ENCODE data around the gene CARD19.

CARD19 gene

DNA sequence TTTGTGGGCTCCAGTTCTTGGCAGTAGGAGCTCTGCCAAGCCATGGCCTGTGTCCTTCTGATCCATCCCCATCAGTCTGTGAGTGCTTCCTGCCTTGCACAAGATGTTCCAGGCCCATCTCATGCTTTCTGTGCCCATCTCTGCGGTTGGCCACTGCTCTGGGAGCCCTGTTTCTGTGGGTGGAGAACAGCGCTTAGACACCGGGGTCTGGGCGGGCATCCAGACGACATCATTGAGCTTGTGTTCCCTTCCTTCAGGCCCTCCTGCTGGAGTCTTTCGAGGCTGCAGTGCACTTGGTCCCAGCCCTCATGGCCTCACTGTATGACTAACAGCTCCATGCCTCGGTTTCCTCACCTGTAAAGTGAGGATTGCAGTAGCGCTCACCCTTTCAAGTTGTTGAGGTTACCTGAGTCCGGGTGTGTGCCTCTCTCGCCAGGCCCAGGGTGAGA, 14.9 kb upstream of the CARD19 start:
- ChIA-PET POLR2A (ENCODE audit: low non-redundant PET) (no interaction called here), CTCF (interaction anchor here (0.5 to 1.0 kb wide), 2 partner anchors 17 to 1600 kb away, joined by 3 read pairs; no protein-coding TSS in a partner anchor)
- DNase-seq (ENCODE audit: low spot score), result no peak
- TF ChIP-seq, protein P1, sequence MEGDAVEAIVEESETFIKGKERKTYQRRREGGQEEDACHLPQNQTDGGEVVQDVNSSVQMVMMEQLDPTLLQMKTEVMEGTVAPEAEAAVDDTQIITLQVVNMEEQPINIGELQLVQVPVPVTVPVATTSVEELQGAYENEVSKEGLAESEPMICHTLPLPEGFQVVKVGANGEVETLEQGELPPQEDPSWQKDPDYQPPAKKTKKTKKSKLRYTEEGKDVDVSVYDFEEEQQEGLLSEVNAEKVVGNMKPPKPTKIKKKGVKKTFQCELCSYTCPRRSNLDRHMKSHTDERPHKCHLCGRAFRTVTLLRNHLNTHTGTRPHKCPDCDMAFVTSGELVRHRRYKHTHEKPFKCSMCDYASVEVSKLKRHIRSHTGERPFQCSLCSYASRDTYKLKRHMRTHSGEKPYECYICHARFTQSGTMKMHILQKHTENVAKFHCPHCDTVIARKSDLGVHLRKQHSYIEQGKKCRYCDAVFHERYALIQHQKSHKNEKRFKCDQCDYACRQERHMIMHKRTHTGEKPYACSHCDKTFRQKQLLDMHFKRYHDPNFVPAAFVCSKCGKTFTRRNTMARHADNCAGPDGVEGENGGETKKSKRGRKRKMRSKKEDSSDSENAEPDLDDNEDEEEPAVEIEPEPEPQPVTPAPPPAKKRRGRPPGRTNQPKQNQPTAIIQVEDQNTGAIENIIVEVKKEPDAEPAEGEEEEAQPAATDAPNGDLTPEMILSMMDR (conservative IDR thresholded peaks at IDR 0.05; ENCODE audit: low read depth), result no peak
- no peak overlapping the region for H3K27ac ChIP-seq

DNA sequence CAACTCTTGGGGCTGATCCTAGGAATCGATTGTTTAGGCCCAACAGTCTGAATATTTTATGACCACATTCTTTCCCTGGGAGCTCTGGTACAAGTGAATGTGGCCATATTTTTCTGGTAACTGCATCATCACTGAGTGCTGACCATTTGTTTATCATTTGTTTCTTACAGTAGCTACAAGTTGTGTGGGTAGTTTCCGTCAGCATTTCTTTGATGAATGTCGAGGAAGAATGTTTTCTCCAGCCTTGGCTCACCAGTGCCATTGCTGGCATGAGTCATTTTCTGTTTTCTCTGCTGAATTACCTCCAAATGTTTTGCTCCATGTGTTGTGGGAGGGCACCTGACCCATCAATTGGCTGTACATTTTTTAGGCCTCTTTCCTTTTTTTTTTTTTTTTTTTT, 14.1 kb upstream of the CARD19 start:
- ChIA-PET CTCF (no interaction called here), POLR2A (ENCODE audit: low non-redundant PET) (interaction anchor here (0.7 kb wide), 1 partner anchor 57 kb away, joined by 8 read pairs; no protein-coding TSS in a partner anchor)
- H3K27ac ChIP-seq, result no peak overlapping the region
- no peak for DNase-seq (ENCODE audit: low spot score)
- TF ChIP-seq, protein P1 (conservative IDR thresholded peaks at IDR 0.05; ENCODE audit: low read depth), result no peak

DNA sequence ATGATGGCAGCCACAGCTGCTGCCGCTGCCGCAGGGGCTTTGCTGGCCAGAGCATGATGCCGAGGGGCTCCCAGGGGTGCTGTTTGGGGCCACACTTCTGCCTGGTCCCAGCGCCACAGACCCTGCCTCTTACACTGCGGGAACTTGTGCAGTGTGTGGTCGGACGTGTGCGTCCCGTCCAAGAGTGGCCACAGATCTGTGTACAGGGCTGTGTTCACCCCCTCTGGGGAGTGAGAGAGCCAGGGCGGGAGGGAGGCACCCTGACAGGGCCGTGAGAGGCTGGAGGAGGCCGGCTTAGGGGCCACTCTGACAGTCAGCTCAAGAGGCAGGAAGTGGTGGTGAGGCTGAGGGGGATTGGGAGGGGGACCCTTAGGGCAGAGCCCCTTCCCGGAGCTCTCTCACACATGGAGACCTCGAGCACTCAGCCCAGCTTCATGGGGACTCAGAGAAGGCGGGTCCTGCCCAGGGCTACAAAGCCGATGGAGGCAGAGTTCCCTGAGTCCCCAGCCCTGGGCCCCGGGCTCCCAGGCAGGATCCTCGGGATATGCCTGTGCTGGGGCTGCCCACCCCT, 13.1 kb upstream of the CARD19 start:
- no peak for DNase-seq (ENCODE audit: low spot score)
- CTCF ChIA-PET, result no interaction called here
- POLR2A ChIA-PET (ENCODE audit: low non-redundant PET), result interaction anchor here (0.7 kb wide), 1 partner anchor 58 kb away, joined by 8 read pairs; no protein-coding TSS in a partner anchor
- H3K27ac ChIP-seq, result no peak overlapping the region
- TF ChIP-seq, protein P1 (conservative IDR thresholded peaks at IDR 0.05; ENCODE audit: low read depth), result no peak

DNA sequence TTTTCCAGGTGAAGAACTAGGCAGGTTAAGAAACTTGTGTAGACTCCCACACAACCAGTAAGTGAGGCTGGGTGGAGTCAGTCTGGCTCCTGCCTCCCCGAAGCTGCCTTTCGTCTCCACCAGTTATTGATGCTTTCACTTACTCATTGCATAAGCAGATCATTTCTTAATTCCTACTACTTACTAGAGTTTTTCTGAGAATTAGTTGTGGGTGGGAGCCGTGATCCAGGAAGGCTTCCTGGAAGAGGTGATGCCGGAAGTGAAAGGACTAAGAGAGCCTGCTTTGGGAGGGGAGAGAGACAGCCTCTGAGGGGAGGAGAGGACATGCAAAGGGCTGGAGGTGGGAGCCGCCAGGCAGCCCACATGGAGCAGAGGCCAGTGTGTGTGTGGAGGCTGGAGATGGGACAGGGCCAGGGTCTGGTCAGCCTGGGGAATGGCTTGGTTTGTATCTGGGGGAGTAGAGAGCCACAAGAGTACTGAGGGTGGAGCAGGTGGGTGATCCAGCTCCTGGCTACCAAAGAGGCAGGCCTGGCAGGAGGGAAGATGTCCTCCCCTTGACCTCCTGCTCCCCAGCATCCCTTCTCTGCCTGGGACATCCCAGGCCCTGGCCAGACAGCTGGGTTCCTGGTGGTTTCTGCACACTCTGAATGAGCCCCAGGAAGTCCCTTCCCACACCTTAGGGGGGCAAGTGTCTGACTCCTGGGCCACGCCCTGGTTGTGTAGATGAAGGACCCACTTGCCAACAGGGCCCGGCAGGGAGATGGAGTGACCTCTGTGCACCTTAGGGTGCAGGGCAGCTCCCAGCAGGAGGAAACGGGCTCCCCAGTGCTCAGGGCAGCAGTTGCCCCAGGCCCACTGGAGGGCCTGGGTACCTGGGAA, 12.2 kb upstream of the CARD19 start:
- CTCF ChIA-PET, result no interaction called here
- H3K27ac ChIP-seq, result no peak overlapping the region
- POLR2A ChIA-PET (ENCODE audit: low non-redundant PET), result no interaction called here
- TF ChIP-seq, protein P1 (conservative IDR thresholded peaks at IDR 0.05; ENCODE audit: low read depth), result no peak
- DNase-seq (ENCODE audit: low spot score), result no peak

DNA sequence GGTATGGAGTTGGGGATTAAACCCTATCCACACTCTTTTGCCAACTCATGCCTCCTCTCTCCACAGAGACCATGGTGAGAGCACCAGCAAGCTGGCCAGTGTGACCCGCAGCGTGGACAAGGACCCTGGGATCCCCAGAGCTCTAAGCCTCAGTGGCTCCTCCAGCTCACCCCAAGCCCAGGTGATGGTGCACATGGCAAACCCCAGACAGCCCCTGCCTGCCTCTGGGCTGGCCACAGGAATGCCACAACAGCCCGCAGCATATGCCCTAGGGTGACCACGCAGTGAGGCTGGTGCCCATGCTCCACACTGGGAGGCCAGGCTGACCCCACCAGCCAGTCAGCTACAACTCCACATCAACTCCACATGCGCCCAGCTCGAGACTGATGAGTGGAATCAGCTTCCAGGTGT, 11.5 kb upstream of the CARD19 start:
- CTCF ChIA-PET, result interaction anchor here (0.6 kb wide), 1 partner anchor 10 kb away, joined by 5 read pairs; no protein-coding TSS in a partner anchor
- DNase-seq (ENCODE audit: low spot score), result no peak
- TF ChIP-seq, protein P1 (conservative IDR thresholded peaks at IDR 0.05; ENCODE audit: low read depth), result no peak
- POLR2A ChIA-PET (ENCODE audit: low non-redundant PET), result interaction anchor here (0.9 kb wide), 1 partner anchor 11 kb away, joined by 3 read pairs; no protein-coding TSS in a partner anchor
- no peak overlapping the region for H3K27ac ChIP-seq

DNA sequence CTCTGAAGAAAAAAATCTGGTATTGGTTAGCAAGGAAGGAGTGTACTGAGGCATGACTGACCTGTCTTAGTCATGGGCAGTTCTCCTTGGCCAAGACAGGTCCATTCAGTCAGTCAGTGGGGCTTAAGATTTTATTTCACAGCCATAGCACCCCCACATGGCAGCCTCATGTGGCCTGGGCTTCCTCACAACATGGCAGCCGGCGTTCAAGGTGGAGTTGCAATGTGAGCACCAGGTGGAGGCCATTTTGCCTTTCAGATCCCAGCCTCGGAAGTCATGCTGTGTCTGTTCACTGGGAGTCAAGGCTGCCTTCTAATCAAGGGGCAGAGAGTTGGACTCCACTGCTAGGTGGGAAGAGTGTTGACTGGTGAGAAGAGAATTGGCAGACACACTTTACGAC, 10.3 kb upstream of the CARD19 start:
- TF ChIP-seq, protein P1 (conservative IDR thresholded peaks at IDR 0.05; ENCODE audit: low read depth), result no peak
- no peak for DNase-seq (ENCODE audit: low spot score)
- no peak overlapping the region for H3K27ac ChIP-seq
- ChIA-PET POLR2A (ENCODE audit: low non-redundant PET) (no interaction called here), CTCF (no interaction called here)
